OCI-LY3 (cell line): ENCODE results near the gene TTLL5.
A peak's percentile ranks its signal among the peaks of the same experiment; 100 is the strongest.

ENCODE experiments used
- H2AFZ ChIP-seq: fragments of 200-600, 300-600 bp; shearing (Covaris generic); 2 replicates; pipeline ENCODE4 v1.6.0; 2014; ENCODE audit warnings: antibody characterized with exemption, low read depth, low read length
- H3K27ac ChIP-seq: fragments of 200-600, 300-600 bp; sonication (generic); 2 replicates; pipeline ENCODE4 v1.5.1; 2014; ENCODE audit warnings: mild to moderate bottlenecking, low read length, moderate library complexity, mixed read lengths
- H3K27me3 ChIP-seq: fragments of 200-600, 300-600 bp; sonication (generic); 2 replicates; pipeline ENCODE4 v1.6.1; 2014; ENCODE audit warnings: low read depth, low read length, mixed read lengths
- H3K36me3 ChIP-seq: fragments of 200-600, 300-600 bp; sonication (generic); replicated peaks from 2 replicates; pipeline ENCODE3; 2014; ENCODE audit warnings: low read depth, low read length, mixed read lengths
- H3K4me1 ChIP-seq: fragments of 300-600, 200-600 bp; sonication (generic); 2 replicates; pipeline ENCODE4 v1.6.1; 2014; ENCODE audit warnings: low read length, mixed read lengths
- H3K4me2 ChIP-seq: fragments of 200-600, 300-600 bp; sonication (generic); 2 replicates; pipeline ENCODE4 v1.6.1; 2014; ENCODE audit warnings: low read length, mixed read lengths
- H3K4me3 ChIP-seq: fragments of 300-600, 200-600 bp; sonication (generic); 2 replicates; pipeline ENCODE4 v1.5.1; 2014; ENCODE audit warnings: antibody characterized with exemption, mild to moderate bottlenecking, low read length, moderate library complexity
- H3K79me2 ChIP-seq: fragments of 300-600, 200-600 bp; shearing (Covaris generic); 2 replicates; pipeline ENCODE4 v1.6.1; 2014; ENCODE audit warnings: mild to moderate bottlenecking, low read length, mixed read lengths
- H3K9ac ChIP-seq: fragments of 300-600, 200-600 bp; shearing (Covaris generic); 2 replicates; pipeline ENCODE4 v1.6.0; 2014; ENCODE audit warnings: mild to moderate bottlenecking, low read length, moderate library complexity
- H3K9me3 ChIP-seq: fragments of 200-600, 300-600 bp; shearing (Covaris generic); 2 replicates; pipeline ENCODE4 v1.6.1; 2014; ENCODE audit warnings: low read length, mixed read lengths; ENCODE audit not compliant: insufficient read depth
- H4K20me1 ChIP-seq: fragments of 200-600, 300-600 bp; sonication (generic); 2 replicates; pipeline ENCODE4 v1.6.1; 2016; ENCODE audit warnings: low read length, mixed read lengths; ENCODE audit not compliant: insufficient read depth
- EZH2phosphoT487 ChIP-seq: fragments of 200-600 bp; shearing (Covaris generic); IDR thresholded peaks from 2 replicates; pipeline ENCODE4 v1.6.1; 2018; ENCODE audit warnings: antibody characterized with exemption, mixed run types, low read depth
- TF ChIP-seq, protein P1 (sequence below): fragments of 200-600, 300-600 bp; sonication (generic); IDR thresholded peaks from 2 replicates; pipeline ENCODE4 v1.5.1; 2014; ENCODE audit warnings: antibody characterized with exemption, low read length, low read depth

The TTLL5 gene

GRCh38 chr14:75703467-75703866 is 42.4 kb downstream of the TTLL5 start:
- TF ChIP-seq, protein P1, sequence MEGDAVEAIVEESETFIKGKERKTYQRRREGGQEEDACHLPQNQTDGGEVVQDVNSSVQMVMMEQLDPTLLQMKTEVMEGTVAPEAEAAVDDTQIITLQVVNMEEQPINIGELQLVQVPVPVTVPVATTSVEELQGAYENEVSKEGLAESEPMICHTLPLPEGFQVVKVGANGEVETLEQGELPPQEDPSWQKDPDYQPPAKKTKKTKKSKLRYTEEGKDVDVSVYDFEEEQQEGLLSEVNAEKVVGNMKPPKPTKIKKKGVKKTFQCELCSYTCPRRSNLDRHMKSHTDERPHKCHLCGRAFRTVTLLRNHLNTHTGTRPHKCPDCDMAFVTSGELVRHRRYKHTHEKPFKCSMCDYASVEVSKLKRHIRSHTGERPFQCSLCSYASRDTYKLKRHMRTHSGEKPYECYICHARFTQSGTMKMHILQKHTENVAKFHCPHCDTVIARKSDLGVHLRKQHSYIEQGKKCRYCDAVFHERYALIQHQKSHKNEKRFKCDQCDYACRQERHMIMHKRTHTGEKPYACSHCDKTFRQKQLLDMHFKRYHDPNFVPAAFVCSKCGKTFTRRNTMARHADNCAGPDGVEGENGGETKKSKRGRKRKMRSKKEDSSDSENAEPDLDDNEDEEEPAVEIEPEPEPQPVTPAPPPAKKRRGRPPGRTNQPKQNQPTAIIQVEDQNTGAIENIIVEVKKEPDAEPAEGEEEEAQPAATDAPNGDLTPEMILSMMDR, result no peak
- TF ChIP-seq EZH2phosphoT487, result no peak
- Histone ChIP-seq H3K36me3 (peaks cover 37% of the 10 kb centered on the region), H3K79me2 (no peaks in the 10 kb centered on the region)

DNA sequence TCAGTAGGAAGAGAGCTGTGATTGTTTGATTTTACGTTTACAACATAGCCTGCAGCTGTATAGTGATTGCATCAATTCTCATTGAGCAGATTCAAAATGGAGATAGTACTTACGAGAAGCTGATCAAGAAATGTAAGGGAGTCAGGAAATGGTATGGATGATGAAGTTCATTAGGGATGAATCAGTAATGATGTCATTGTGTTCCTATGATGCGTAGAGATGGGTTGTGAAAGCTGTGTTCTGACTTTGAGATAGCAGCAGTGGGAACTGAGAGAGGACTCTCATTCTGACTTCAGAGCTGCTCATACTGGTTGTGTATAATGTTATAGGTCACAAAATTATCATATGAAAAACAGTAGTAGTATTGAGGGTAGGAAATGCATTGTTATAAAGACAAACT is 44.0 kb downstream of the TTLL5 start:
- Histone ChIP-seq H3K9me3 (no peaks in the 10 kb centered on the region), H3K27ac (no peak overlapping the region), H3K79me2 (no peaks in the 10 kb centered on the region), H3K27me3 (no peaks in the 10 kb centered on the region), H3K4me2 (peak overlapping the region; percentile 10; the same call in 1 of the 2 replicates), H3K4me1 (peaks cover 22% of the 10 kb centered on the region), H3K36me3 (peaks cover 31% of the 10 kb centered on the region), H3K4me3 (no peak overlapping the region), H4K20me1 (0 out of 2 replicates have a peak, but pooled peaks cover 4% of the 10 kb centered on the region), H3K9ac (no peak overlapping the region), H2AFZ (no peak overlapping the region)
- TF ChIP-seq EZH2phosphoT487, result no peak
- TF ChIP-seq, protein P1, result no peak

More at GRCh38 chr14:75703467-75703866, 42.4 kb downstream of the TTLL5 start:
- Histone ChIP-seq H3K27me3 (no peaks in the 10 kb centered on the region), H3K27ac (no peak overlapping the region), H3K9me3 (no peaks in the 10 kb centered on the region), H2AFZ (no peak overlapping the region), H3K9ac (no peak overlapping the region), H3K4me1 (peaks cover 33% of the 10 kb centered on the region), H4K20me1 (0 out of 2 replicates have a peak, but pooled peaks cover 4% of the 10 kb centered on the region), H3K4me3 (no peak overlapping the region), H3K4me2 (no peak overlapping the region)

DNA sequence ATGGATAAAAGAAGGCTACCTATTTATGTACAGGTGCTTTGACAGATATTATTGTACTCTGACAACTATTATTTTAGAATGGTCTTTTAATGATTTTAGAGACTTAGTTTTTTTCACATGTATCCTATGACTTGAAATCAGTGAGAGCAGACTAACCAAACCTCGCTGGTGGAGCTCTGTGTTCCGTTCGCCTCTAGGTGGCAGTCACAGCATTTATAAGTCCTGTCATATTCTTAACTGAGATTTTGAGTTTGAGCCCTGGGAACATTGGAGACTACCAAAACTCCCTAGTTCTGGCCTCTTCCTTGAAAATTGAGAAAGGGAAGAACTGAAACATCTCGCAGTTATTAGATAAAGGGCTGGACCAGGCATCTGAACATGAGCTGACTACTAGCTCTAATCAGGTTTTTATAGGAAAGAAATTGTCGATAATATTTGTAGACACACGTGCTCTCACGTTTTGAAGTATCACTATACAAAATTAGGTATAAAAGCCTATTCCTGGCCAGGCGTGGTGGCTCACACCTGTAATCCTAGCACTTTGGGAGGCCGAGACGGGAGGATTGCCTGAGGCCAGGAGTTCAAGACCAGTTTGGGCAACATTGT is 48.3 kb downstream of the TTLL5 start:
- Histone ChIP-seq H3K4me3 (no peak overlapping the region), H3K4me1 (peaks cover 21% of the 10 kb centered on the region), H3K36me3 (peaks cover 14% of the 10 kb centered on the region), H2AFZ (no peak overlapping the region), H3K79me2 (no peaks in the 10 kb centered on the region), H3K9ac (no peak overlapping the region), H3K4me2 (no peak overlapping the region), H4K20me1 (0 out of 2 replicates have a peak, but pooled peaks cover 4% of the 10 kb centered on the region), H3K27ac (no peak overlapping the region), H3K27me3 (no peaks in the 10 kb centered on the region), H3K9me3 (no peaks in the 10 kb centered on the region)
- TF ChIP-seq, protein P1, result peak; percentile 89
- no peak for TF ChIP-seq EZH2phosphoT487

DNA sequence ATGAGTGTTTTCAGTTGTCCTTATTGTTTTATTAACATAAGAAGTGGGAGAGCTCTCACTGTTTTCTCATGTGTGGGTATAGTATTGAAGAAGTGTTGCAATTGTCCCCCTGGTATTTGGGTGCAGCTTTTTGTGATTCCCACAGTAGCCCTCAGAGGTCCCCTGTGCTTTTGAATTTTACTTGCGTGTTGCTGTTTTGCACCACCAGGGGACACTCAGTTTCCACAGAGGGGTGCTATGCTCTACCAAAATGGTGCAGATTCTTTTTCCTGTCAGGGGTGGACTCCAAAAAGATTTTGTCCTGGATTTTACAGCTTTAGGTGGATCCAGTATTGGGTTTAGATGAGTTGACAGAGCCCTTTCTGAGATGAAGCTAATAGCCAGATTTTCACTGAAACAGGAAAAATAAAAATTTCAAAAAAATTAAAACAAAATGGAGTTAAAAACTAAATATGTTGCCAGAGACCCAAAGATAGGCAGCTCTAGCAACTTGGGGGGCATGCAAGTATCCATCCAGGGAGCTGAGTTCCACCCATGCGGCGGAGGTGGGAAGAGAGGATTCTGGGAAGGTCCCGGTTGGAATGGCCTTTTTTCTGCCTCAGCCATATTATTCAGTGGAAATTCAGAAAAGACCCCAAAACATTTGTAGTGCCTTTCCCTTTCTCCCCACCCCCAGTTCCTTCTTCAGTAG is 50.2 kb downstream of the TTLL5 start:
- H4K20me1 ChIP-seq, result no peaks in the 10 kb centered on the region
- no peak overlapping the region for H3K9ac ChIP-seq
- H3K4me3 ChIP-seq, result no peak overlapping the region
- H3K9me3 ChIP-seq, result no peaks in the 10 kb centered on the region
- peaks cover 9% of the 10 kb centered on the region for H3K36me3 ChIP-seq
- H3K4me2 ChIP-seq, result no peak overlapping the region
- no peaks in the 10 kb centered on the region for H3K27me3 ChIP-seq
- H2AFZ ChIP-seq, result no peak overlapping the region
- no peak overlapping the region for H3K27ac ChIP-seq
- no peaks in the 10 kb centered on the region for H3K79me2 ChIP-seq
- TF ChIP-seq EZH2phosphoT487, result no peak
- TF ChIP-seq, protein P1, result peak; percentile 73
- H3K4me1 ChIP-seq, result peaks cover 9% of the 10 kb centered on the region; the same call in 1 of the 2 replicates
